HG02798 (cell line): ENCODE data around the gene KCNAB1.
A peak's percentile ranks its signal among the peaks of the same experiment; 100 is the strongest.

Experiments
- ATAC-seq: cut with Tn5 transposase; IDR thresholded peaks from one replicate; pipeline ENCODE4 v1.9.1; 2021; ENCODE audit warnings: mild to moderate bottlenecking; ENCODE audit not compliant: unreplicated experiment, poor library complexity

The KCNAB1 gene

DNA sequence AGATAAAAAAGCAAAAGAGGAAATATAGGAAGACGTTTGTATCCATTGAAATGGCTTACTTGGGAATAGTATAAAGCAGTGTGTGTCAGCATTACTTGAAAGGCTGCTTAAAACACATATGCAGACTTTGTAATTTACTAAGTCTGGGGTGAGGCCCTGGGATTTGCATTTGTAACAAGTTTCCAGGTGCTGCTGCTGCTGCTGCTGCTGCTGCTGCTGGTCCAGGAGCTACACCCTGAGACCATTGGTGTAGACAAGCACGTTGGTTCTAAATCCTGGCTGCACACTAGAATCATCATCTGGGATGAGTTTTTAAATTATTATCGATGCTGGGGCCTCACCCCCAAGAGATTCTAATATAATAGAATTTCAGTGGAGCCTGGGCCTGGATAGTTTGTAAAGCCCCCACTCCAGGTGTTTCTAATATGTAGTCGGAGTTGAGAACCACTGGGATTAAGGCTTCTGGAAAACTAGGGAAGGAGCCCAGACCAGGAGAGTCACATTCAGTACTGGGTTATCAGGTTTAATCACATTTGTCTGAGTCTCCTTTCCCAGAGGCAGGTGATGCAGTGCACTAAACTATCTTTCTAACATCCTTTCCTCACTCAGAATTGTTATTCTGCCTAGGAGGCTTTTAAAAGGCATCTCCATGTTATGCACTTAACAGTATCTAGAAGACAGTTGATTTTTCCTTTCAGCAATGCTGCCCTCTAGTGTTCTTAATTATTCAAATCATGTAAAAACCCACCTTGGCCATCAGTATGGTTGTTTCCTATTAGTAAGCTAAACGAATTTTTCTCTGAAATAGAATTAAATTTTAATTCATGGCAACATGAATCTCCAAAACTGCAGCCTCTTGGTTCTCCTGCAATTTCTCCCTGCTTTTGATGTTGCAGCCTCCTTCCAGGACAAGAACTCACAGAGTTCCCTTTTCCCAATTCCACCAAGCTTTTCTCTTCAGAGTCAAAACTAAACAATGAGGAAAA is 389.1 kb downstream of the KCNAB1 start:
- ATAC-seq: peak; percentile 85

DNA sequence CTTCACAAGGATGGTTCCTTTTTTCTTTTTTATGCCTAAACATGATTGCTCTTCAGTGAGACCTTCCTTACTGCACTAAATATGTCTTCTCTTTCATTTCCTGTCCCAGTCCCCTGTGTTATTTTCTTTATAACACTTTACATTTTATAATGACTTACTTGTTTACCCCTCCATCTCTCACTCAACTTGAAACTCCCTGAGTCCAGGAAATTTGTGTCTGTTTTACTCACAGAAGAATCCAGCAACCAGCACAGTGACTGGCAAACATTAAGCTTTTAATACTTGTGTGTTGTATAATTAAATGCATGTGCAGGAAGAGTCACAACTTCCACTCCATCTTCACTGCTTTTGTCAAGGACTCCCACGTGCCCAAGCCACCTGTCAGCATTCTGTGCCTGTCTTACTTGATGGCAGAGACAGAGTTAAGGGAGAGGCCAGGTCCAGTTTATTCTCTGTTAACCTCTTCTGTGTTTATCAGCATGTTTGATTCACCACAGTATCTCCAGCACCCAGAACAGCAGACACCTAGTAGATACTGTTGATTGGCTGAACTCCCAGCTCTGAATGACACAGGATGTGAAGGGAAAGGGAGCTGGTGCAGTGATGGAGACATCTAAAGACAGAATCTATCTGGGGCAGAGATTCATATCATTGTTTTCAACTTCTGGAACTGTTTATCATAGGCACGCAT is 391.8 kb downstream of the KCNAB1 start:
- no peak for ATAC-seq

DNA sequence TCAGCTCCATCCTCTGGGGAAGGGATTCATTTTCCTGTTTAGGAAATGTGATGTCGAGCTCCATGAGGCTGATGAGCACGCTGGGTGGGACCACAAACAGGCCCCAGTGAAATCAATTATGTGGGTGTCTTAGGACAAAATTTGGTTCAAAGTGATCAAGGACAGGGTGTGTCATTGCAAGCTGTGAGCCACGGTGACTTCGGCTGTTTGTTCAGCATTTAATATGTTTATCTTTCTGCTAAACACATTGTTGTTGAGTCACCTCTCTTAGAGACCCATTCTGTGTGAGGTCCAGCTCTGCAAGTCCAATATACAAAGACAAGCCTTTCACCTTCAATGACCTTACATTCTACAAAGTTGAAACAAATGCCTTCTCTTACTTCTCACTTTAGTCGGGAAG is 393.2 kb downstream of the KCNAB1 start:
- no peak for ATAC-seq

DNA sequence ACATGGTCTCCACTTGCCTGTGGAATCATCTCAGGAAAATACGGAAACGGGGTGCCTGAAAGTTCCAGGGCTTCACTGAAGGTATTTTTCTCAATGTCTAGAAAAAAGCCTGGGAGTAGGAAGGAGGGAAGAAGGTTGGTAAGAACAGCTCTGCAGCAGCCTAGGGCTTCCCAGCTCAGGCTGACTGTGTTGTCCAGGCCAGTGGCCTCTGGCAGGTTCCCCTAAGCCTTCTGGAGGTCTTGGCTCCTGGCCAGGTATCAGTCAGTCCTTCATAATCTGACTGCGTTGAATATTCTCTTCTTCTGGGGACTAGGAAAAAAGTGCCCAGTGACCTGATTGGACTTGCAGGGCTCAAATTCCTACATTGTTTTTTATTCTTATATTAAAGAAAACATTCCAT is 395.9 kb downstream of the KCNAB1 start:
- no peak for ATAC-seq

DNA sequence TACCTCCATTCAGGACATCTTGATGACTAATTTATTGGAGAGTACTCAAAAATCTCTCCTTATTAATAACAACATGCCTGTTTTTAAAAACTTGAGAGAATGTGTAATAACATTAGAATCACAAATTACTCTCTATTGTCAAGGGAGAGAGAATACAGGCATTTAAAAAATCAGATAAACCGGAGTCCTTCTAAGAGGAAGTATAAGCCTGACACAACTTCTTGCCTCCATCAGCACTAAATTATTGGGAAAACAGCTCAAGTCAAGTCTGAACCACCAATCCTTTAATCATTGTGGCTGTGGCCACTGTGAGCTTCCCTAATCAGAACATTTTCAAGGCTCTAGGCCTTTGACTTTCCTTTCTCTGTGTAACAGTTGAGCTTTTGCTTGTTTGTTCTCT is 396.6 kb downstream of the KCNAB1 start:
- no peak for ATAC-seq

DNA sequence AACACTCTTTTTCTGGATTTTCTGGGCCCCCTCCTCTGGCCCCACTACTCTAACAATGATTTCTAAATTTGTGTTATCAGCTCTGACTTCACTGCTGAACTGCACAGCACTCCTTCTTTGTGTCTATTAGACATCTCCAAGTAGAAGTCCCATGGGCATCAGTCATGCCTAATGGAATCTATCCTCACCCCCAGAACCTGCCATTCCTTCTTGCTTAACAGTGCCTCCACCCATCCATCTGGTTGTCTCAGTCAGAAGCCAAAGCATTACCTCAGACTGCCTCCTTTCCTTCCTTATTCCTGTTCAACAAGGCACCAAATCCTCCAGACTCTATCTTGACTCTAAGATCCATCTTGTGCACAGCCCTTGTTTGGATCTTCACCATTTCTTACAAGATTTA is 398.3 kb downstream of the KCNAB1 start:
- ATAC-seq: no peak

DNA sequence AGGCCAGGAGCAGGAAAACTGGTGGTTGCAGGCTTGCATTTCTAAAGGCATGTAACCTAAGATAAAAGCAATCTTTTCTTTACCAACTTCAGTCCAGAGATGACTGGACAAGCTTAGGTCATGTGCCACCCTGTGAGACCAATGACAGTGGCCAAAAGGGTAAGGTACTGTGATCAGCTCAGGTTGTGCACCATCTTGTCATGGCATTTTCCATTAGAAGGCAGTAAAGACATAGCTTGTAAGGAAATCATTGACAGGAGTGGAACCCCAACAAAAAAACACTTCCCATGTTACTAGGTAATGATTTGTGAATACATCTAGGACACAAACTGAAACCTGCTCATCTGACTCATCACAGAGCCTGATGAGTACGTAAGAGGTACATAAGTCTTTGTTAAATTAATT is 399.4 kb downstream of the KCNAB1 start:
- peak; percentile 72 for ATAC-seq

DNA sequence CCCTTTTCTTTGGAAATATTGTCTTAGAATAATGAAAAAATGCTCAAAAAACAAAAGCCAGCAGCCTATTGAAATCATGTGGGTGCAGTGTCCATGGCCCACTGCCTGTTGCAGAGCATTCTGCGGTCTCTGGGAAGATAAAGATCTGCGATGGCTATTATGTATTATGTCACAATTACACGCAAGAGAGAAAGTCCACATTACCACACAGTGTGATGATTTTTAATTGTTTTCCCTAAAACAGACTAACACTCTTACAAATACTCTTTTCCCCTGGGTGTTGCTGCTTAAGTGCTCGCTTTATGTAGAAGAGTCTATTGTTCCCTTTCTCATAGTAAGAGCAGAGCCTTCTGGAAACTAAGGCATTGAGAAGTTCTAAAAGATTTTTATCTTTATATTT is 402.3 kb downstream of the KCNAB1 start:
- no peak for ATAC-seq

DNA sequence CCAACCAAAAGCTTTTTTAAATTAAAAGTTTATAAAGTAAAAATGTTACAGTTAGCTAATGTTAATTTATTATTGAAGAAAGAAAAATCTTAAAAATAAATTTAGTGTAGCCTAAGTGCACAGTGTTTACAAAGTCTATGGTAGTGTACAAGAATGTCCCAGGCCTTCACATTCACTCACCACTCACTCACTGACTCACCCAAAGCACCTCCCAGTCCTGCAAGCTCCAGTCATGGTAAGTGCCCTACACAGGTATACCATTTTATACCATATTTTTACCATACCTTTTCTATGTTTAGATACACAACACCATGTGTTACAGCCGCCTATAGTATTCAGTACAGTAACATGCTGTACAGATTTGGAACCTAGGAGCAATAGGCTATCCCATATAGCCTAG is 405.4 kb downstream of the KCNAB1 start:
- no peak for ATAC-seq

DNA sequence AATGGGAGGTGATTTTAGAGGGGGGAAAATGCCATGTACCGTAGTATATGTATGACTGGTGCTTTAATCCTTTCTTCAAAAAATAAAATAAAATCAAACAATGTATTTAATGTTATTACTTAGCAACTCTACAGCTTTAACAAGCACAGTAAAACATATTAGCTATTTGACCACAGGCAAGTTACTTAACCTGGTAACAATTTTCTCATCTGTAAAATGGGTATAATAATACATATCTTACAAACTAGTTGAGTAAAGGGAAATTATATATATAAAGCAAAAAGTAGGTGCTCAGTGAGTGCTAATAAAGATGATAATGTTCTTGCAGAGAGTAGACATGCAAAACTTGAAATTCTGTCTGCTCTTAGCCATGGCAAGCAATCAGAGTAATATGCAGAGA is 406.7 kb downstream of the KCNAB1 start:
- ATAC-seq: no peak

DNA sequence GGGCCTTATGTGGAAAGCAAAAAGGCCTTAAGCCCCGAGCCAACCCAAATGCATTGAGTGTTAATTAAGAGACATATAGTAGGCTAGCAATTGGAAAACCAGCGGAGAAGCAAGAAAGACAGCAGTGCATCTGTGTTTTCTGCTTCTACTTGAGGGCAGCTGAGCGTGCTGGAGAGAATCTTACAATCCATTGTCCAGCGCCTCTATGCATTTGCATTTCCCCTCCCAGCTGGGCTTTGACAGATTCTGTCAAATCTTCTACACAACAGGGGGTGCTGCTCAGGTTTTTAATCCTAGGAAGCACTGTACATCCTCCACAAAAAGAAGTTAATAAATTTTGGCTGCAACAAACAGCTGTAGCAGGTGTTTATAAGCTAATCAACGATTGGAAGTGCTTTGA is 410.6 kb downstream of the KCNAB1 start:
- ATAC-seq: no peak

DNA sequence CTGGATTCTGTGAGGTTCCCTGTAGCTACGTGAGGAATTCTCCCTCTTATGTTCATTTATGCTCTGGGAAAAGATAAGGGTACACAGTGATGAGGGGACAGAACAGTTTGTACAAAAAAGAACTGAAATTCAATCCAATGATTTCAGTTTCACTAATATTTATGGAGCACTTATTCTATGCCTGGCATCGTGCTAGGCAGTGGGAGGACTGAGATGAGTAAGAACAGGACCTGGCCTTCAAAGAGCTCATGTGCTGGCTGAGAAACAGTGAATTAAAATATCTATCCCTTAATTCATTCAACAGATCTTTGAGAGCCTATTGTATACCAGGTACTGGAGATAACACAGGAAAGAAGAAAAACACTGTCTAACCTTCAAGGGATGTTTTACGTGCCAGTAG is 412.4 kb downstream of the KCNAB1 start:
- ATAC-seq: no peak

DNA sequence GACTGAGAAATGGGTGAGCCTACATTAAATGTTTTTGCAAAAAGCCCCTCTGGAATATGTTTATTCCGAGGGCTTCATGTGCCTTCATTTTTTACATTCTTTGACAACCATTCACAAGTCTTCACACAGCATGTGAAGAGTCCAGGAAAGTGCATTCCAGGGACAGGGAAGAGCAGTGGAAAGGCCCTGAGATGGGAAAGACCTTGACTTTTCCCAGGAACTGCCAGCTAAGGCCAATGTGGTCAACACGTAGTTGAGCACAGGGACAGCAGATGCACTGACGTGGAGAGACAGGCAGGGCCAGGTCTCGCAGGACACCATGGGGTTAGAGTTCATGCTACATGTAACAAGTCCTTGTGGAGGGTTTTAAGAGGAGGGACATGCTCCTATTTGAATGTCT is 412.8 kb downstream of the KCNAB1 start:
- ATAC-seq: no peak

DNA sequence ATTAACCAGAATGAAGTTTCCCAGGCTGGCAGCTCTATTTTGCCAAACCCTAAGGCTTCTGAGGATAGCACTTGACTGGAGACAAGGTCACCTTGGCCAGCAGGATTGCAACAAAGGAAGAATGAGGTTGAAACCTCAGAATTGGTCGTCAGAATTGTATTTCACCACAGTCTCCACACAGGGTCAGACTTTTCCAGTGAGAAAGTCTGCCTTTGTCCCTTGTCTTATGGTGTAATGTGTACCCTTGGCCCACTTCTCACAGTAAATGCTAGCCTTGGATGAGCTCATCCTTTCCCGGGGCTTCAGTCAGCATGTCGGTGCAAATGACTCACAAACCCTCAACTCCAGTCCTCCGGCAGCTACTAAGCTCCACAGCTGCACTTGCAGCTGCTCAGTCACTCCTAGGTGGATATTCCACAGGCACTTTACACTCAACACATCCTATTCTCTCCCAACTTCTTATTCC is 414.8 kb downstream of the KCNAB1 start:
- ATAC-seq: no peak

DNA sequence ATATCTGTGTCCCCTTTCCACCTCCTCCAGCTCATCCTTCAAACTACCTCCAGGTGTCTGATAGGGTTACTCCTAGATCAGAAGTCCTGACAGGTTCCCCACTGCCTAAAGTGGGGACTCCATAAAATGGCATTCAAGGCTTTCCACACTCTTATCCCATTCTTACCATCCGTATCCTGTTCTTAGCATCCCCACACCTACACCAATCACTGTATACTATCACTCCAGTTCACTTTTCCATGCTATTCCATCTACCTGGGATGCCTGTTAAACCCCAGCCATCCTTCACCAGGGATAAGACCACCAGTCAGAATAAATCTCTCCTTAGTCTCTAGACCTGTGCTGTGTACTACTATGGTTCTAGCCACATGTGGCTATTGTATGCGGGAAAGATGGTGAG is 415.4 kb downstream of the KCNAB1 start:
- no peak for ATAC-seq

DNA sequence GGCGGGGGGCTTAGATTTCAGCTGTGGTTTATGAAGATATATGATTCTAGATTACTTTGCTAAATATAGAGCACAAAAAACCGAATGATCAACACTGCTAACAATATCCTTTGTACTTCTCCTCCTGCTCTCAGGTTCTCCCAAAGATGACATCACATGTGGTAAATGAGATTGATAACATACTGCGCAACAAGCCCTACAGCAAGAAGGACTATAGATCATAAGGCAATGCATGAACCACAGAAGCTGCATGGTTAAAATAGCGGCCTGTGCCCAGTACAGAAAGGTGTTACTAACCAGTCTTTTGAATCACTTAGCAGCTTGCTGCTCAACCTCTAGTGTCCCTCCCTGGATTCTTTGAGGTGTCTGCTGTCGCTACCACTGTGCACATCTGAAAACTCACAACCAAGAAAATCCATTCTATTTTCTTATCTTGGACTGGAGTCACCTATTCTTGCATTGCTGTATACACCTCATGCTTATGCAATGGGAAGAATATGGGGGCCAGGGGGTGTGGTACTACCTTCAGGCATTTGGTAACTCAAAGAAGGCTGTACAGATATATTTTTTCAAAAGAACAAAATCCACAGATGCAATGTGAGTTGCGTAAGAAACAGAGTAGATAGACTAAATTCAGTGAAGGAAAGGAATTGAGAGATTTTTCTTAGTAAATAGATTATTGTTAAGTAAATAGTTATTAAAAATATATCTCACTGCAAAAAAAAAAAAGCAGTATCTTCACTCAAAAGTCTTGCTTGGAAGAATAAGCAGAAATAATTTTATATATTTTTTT is 416.3 kb downstream of the KCNAB1 start:
- no peak for ATAC-seq

DNA sequence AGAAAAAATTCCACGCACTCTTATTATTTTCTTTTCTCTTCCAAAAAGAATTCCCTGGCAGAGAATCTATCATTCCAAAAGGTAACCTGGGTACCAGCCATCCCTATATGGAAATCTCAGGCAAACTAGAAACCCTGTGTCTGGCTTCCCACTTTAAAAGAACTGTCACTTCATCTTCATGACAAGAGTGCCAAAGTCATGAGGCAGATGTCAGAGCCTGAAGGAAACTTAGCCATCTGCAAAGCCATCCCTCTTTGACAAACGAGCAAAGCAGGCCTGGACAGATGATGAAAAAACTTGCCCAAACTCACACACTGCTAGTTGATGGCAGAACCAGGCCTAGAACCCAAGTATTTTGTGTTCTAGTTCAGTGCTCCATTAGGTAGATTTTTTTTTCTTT is 418.7 kb downstream of the KCNAB1 start:
- no peak for ATAC-seq

DNA sequence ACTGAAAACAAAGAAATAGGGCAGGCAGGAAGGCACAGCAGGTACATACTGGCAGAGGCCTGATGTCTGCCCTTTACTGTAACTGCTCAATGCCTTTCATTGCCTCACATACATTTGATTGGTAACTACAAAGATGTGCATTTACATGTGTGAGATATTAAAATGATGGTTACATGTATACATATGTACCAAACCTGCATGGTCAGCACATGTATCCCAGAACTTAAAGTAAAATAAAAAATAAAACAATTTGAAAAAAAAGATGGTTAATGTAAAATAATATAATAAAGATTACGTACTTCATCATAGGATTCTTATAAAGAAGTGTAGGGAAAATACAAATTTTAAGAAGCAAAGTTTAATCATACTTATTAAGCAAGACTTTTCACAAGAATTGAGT is 419.4 kb downstream of the KCNAB1 start:
- no peak for ATAC-seq

DNA sequence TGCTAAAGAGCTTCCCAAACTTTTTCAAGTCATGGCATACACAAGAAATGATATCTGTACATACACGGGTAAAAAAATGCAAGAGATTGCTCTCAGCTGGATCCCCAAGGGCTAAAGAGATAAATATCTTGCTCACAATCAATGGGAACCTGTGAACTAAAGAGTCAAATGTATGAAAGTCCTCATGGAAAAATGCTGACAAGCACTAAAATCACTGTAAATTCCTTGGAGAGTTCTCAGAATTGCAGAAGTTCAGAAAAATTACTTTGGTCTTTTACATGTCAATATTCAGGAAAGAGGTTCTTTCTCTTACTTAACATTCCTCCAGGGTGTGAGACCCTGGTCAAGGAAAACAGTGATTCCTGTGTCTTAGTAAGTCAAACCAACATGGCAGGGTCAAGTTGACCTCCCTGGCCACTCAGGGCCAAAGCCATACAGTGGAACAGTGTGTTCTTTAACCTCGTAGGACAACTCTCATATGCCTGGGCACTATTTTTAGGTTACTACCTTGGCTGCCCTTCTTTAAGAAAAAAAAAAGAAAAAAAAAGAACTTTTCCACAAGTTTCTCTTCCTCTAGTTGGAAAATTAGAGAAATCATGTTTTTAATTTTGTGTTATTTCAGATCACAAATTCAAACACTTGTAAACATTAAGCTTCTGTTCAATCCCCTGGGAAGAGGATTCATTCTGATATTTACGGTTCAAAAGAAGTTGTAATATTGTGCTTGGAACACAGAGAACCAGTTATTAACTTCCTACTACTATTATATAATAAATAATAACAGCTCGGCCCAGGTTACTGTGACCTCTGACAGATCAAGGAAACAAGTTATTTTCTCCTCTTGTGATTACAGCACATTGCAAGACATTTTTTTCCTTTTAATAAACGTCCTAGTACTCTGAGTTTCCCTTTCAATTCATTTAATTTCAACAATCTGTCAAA is 422.0 kb downstream of the KCNAB1 start:
- ATAC-seq: no peak
